ENCODE measurements around the gene C14orf132.

C14orf132 gene

DNA sequence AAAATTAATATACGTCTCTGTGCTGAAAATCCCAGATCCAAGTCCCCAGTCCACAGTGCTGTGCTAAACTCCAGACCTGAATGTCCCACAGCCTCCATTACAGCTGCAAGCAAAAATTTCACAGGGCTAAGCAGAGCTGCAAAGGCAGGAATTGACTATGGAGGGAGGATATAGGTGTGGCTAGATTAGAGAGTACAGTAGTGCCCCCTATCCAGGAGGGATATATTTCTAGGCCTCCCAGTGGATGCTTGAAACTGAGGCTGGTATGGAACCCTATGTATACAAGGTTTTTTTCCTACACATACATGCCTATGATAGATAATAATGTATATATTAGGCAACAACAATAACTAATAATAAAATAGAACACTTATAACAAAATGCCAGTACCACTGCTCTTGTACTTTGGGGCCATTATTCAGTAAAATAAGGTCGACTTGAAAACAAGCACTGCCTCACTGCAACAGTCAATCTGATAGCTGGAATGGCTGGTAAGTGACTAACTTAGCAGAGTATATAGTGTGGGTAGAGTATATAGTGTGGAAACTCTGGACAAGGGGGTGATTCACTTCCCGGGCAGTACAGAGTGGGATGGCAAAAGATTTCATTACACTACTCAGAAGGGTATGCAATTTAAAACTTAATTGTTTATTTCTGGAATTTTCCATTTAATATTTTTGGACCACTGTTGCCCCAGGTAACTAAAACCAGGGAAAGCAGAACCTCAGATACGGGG lies 82.7 kb downstream of the C14orf132 start:
- TF ChIP-seq TAF1 (IDR thresholded peaks at IDR 0.05; ENCODE audit: borderline replicate concordance, insufficient read depth, low read length) (no peak), POLR2AphosphoS5 (IDR thresholded peaks at IDR 0.05; ENCODE audit: low read depth, low read length) (no peak), FOXP2 (optimal IDR thresholded peaks at IDR 0.05; ENCODE audit: borderline replicate concordance, extremely low read depth, extremely low read length, insufficient read depth) (no peak), SIN3A (IDR thresholded peaks at IDR 0.05; ENCODE audit: borderline replicate concordance, insufficient read depth, low read length) (no peak)
- TF ChIP-seq, protein P1, sequence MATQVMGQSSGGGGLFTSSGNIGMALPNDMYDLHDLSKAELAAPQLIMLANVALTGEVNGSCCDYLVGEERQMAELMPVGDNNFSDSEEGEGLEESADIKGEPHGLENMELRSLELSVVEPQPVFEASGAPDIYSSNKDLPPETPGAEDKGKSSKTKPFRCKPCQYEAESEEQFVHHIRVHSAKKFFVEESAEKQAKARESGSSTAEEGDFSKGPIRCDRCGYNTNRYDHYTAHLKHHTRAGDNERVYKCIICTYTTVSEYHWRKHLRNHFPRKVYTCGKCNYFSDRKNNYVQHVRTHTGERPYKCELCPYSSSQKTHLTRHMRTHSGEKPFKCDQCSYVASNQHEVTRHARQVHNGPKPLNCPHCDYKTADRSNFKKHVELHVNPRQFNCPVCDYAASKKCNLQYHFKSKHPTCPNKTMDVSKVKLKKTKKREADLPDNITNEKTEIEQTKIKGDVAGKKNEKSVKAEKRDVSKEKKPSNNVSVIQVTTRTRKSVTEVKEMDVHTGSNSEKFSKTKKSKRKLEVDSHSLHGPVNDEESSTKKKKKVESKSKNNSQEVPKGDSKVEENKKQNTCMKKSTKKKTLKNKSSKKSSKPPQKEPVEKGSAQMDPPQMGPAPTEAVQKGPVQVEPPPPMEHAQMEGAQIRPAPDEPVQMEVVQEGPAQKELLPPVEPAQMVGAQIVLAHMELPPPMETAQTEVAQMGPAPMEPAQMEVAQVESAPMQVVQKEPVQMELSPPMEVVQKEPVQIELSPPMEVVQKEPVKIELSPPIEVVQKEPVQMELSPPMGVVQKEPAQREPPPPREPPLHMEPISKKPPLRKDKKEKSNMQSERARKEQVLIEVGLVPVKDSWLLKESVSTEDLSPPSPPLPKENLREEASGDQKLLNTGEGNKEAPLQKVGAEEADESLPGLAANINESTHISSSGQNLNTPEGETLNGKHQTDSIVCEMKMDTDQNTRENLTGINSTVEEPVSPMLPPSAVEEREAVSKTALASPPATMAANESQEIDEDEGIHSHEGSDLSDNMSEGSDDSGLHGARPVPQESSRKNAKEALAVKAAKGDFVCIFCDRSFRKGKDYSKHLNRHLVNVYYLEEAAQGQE (IDR thresholded peaks at IDR 0.05; ENCODE audit: insufficient read depth in 1 of 2, low read depth in 2 of 2, low read length in 2 of 2) = no peak

DNA sequence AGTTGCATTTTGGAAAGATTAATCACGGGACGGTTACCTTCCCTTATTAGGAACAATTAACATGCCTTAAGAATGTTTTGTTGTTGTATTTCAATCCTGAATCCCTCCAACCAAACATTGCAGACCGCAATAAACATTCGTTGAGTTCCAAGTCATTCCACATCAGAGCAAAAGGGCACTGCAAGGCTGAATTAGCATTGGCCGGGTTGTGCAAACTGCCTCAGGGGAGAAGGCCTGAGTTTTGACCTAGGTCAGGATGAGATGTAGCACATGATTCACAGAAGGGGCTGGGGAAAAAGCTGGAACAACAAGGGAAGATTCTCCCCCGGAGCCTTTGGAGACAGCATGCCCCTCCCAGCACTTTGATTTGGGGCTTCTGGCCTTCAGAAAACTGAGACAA lies 83.3 kb downstream of the C14orf132 start:
- TF ChIP-seq SIN3A (IDR thresholded peaks at IDR 0.05; ENCODE audit: borderline replicate concordance, insufficient read depth, low read length) (no peak), POLR2AphosphoS5 (IDR thresholded peaks at IDR 0.05; ENCODE audit: low read depth, low read length) (no peak), FOXP2 (optimal IDR thresholded peaks at IDR 0.05; ENCODE audit: borderline replicate concordance, extremely low read depth, extremely low read length, insufficient read depth) (no peak), TAF1 (IDR thresholded peaks at IDR 0.05; ENCODE audit: borderline replicate concordance, insufficient read depth, low read length) (no peak)
- TF ChIP-seq, protein P1 (IDR thresholded peaks at IDR 0.05; ENCODE audit: insufficient read depth in 1 of 2, low read depth in 2 of 2, low read length in 2 of 2) = no peak

DNA sequence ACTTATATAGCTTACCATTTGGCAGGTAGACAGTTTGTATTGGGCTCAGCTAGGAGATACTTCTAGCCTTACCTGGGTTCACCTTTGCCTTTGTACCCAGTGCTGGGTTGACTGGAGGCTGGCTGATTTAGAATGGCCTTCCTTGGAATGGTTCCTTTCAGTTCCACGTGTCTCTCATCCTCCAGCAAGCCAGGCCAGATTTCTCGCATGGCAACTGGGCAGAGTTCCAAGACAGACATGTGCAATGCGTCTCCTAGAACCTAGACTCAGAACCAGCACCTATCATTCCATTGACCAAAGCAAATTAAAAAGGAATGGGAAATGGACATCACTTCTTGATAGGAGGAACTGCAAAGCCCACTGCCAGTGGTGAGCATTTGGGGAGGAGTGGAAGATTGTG lies 86.4 kb downstream of the C14orf132 start:
- TF ChIP-seq POLR2AphosphoS5 (IDR thresholded peaks at IDR 0.05; ENCODE audit: low read depth, low read length) = no peak
- TF ChIP-seq, protein P1 (IDR thresholded peaks at IDR 0.05; ENCODE audit: insufficient read depth in 1 of 2, low read depth in 2 of 2, low read length in 2 of 2) = no peak
- TF ChIP-seq TAF1 (IDR thresholded peaks at IDR 0.05; ENCODE audit: borderline replicate concordance, insufficient read depth, low read length) = no peak
- TF ChIP-seq FOXP2 (optimal IDR thresholded peaks at IDR 0.05; ENCODE audit: borderline replicate concordance, extremely low read depth, extremely low read length, insufficient read depth) = no peak
- TF ChIP-seq SIN3A (IDR thresholded peaks at IDR 0.05; ENCODE audit: borderline replicate concordance, insufficient read depth, low read length) = no peak

DNA sequence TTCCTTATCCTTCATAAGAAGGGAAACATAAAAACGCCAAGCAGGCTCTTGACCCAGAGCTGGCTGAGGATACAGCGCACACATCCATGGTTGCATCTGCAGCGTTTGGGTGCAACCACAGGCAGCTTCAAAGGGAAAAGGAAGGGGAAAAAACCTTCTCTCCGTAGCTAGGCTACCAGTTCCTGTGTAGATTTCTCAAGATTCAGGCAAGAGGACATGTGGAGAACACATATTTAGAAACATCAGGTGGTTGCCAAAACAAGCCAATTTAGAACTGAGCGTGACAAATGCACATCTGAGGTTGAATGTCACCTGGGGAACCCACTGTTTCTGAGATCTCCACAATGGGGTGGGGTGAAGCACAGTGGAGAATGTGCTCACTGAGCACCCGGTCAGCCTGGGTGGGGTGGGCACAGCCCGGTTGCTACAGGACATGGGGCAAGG lies 87.2 kb downstream of the C14orf132 start:
- no peak for TF ChIP-seq POLR2AphosphoS5 (IDR thresholded peaks at IDR 0.05; ENCODE audit: low read depth, low read length)
- TF ChIP-seq, protein P1 (IDR thresholded peaks at IDR 0.05; ENCODE audit: insufficient read depth in 1 of 2, low read depth in 2 of 2, low read length in 2 of 2) = no peak
